ENCODE measurements around the gene KRTAP9-3.
"Not testable (repeated sequence)": the region's sequence is repeated elsewhere in the genome, so short reads cannot be mapped to it uniquely, and the experiment has no call there.

DNA sequence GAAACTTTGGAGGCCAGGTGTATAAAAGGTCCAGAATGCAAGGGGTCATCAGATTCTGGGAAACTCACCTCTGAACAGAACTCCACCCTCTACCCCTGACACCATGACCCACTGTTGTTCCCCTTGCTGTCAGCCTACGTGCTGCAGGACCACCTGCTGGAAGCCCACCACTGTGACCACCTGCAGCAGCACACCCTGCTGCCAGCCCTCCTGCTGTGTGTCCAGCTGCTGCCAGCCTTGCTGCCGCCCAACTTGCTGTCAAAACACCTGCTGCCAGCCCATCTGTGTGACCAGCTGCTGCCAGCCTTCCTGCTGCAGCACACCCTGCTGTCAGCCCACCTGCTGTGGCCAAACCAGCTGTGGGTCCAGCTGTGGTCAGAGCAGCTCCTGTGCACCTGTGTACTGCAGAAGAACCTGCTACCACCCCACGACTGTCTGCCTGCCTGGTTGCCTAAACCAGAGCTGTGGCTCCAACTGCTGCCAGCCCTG, 5.7 kb downstream of the KRTAP9-3 start, which contains the start of gene KRTAP9-8:
- TF ChIP-seq POU2F2, POLR2AphosphoS5, TAF1, POLR2A, SPI1 (IDR thresholded peaks at IDR 0.05; ENCODE audit: low read depth, low read length): not testable (repeated sequence)

Measured in GM12891 (cell line).